GM18517 (cell line): ENCODE data around the gene SH3RF1.

Source experiments
- ATAC-seq: cut with Tn5 transposase; IDR thresholded peaks from one replicate; pipeline ENCODE4 v1.9.1; 2021; ENCODE audit warnings: mild to moderate bottlenecking, moderate library complexity; ENCODE audit not compliant: unreplicated experiment

SH3RF1 gene

DNA sequence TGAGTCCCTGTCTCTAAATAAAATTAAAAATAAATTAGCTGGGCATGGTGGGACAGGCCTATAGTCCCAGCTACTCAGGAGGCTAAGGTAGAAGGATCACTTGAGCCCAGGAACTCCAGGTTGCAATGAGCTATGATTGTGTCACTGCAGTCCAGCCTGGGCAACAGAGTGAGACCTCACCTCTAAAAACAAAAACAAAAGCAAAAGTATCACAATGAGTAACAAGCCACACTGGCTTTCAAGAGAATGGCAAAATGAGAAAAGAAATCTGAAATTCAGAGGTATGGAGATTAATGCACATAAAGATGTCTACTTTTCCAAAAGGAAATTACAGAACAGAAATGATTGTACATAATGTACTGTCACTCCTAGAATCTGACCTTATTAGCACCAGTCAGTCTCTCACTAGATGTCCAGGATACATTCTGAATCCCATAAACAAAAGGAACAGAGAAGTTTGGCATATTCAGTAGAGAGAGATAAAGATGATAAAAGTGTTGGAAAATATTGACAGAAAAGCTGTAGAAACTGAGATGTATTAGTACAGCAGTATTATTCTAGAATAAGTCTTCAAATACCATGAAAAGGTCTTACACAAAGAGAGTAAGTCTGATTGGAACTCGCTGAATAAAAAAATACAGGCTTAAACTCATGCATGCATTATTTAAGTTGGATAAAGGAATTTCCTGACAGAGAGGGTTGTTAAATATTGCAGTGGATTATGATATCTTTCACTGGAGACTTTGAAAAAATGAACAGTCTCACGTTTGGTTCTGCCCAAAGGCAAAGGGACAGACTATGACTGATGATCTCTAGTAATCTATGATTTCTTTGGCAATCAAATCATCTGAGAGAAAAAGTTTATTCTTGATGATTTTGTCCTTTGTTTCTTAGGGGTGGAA is 102.5 kb downstream of the SH3RF1 start:
- peak; percentile 98 for ATAC-seq

DNA sequence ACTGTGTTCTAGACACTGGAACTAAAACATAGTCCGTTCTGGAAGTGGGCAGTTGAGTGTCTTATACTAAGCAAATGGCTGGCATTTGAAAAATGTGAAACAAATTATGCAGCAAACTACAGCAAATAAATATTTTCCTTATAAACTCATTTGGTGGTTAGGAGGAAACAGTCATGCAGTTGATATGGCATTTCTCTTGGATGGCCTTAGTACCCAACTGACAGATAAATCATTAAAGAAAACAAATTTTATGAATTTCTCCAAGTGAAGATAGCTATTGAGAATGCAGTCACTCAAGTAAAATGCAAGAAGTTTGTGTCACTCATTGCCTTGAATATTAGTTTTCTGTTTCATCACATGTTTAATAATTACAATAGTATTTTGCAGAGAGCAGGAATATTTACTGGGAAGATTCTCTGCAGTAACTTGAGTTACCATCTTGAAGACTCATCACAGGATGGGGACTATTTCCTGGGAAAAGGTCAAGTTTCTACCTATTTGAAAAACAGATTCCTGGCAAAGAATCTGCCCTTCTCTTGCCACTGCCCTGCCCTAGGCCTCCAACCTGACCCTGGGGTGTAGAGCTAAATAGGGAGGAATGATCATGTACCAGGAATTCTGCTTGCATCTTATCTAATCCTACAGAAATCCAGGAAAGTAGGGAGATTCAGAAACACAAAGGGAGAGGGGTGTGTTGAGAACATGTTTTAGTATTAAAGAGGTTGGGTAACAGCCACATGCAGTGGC is 105.9 kb downstream of the SH3RF1 start:
- ATAC-seq: no peak

GRCh38 chr4:169163947-169164668 is 106.6 kb downstream of the SH3RF1 start:
- ATAC-seq: no peak

DNA sequence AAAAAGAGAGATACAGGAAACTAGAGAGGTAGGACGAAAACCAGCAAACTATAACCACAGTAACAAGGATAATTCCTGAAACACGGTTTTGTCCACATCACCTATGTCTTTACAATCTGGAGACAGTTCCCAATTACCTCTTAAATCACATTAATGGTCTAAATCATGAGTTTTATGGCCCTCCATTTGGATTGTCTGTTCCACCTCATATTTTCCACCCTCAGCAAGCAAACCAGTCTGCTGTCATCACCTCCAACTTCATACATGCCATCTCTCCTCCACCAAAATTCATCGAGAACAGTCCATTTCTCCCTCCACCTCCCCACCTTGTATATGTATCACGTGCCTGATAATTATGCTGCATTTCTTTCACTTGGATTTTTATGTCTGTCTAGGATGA is 107.3 kb downstream of the SH3RF1 start:
- no peak for ATAC-seq

DNA sequence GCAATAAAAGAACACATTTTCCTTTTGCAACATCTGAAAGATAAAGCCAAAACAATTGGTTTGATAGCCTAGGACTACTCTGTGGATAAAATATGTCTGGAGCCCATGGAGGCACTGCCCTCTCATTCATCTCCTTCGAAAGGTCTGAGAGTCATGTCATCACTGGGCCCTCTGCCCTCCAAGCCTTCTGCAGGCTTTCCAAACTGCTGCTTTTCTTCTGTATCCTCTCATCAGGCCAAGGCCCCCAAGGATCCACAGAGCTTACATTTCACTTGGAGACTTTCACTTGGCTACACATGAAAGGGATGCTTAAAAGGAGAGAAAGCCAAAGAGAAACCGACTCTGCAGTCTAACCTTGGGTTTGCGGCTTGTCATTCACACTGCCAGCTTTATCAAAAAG is 109.9 kb downstream of the SH3RF1 start:
- no peak for ATAC-seq

DNA sequence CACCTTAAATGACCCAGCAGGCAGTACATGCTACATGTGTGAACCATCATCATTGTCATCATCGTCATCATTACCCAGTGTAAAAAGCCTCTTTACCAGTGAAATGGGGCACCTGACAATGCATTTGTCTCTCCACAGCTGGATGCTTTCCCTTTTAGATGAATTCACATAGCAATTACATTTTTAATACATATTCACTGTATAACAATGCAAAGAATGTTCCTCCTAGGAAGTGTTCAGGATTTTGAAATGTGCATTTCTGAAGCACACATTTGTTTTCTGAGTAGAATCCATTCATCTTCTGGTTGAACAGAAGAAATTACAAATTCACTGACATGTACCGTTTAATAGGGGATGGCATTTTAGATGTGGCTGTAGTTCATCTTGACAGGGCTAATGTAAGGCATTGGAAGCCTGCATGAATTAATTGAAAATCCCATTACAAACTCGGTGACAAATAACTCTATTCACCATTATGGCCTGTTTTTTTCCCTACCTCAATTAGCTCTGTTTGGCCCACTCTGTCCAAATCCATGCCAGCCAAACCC is 111.1 kb downstream of the SH3RF1 start:
- no peak for ATAC-seq

GRCh38 chr4:169158861-169159260 is 111.9 kb downstream of the SH3RF1 start:
- no peak for ATAC-seq

GRCh38 chr4:169158046-169158445 is 112.7 kb downstream of the SH3RF1 start:
- no peak for ATAC-seq

GRCh38 chr4:169156392-169156791 is 114.4 kb downstream of the SH3RF1 start:
- no peak for ATAC-seq

- ATAC-seq: no peak
Measured at GRCh38 chr4:169154121-169154520, 116.6 kb downstream of the SH3RF1 start.

DNA sequence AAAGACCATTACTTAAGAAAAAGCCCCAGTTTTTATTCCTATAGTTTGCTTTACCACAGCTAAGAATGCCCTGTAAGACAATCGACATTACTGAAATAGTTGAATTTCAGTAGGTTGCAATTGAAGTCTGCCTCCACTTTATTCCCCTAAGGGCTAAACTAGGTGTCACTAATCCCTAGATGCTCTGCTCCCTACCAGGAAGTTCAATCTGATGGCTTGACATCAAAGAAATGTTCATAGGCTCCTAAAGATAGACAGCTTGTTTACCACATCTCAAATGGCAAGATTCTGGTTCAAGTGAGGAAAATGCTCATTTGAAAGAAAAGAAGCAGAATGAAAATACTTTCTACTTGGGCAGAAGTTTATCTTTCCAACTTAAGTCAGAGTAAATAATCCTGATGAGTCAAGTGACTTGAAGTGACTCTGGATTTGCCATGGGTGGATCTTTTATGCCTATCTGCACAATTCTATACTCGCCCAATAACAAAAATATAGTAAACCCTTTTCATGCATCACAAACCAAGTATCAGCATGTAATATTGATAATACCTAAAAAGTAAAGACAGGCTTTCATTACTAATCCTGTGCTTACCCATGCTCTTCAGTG is 117.2 kb downstream of the SH3RF1 start:
- ATAC-seq: no peak

DNA sequence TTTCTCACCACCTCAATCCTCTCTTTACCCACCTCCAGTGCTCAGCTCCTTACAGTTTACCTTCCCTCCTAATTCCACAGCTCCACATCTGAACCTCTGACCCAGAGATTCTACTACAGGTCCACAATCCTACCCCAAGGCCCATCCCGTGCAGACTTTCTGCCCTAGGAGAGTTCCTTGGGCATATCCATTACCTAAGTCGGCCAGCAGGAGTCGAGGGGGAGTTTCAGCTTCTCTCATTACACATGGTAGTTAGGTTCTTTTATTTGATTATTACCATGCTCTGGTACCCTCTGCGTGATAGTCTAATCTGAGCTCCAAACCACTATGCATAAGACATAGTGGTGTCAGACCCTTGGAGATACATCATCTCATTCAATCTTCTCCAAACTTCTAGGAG is 117.9 kb downstream of the SH3RF1 start:
- no peak for ATAC-seq

- no peak for ATAC-seq
Measured at GRCh38 chr4:169152098-169152497, 118.7 kb downstream of the SH3RF1 start.

GRCh38 chr4:169151671-169152070 is 119.1 kb downstream of the SH3RF1 start:
- no peak for ATAC-seq

GRCh38 chr4:169150806-169151205 is 120.0 kb downstream of the SH3RF1 start:
- ATAC-seq: no peak

DNA sequence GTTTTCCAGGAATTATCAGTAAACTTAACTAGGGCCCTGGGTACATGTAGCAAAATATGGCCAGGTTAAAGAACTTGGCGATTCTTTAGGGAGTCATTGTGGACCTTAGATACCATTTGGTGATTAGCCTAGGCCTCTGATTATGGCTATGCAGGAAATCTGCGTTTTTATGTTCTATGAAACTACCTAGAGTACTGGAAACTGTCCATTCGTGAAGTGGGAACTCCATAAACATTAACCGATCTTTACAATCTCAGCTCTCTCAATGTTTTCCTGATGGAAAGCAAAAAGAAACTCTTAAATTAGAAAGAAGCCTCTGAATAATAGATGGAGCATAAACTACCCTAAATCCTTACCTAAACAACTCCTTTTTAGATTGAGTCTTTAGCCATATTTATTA is 121.9 kb downstream of the SH3RF1 start:
- no peak for ATAC-seq

GRCh38 chr4:169147191-169147590 is 123.6 kb downstream of the SH3RF1 start:
- ATAC-seq: no peak

GRCh38 chr4:169144061-169144600 is 126.6 kb downstream of the SH3RF1 start:
- no peak for ATAC-seq

DNA sequence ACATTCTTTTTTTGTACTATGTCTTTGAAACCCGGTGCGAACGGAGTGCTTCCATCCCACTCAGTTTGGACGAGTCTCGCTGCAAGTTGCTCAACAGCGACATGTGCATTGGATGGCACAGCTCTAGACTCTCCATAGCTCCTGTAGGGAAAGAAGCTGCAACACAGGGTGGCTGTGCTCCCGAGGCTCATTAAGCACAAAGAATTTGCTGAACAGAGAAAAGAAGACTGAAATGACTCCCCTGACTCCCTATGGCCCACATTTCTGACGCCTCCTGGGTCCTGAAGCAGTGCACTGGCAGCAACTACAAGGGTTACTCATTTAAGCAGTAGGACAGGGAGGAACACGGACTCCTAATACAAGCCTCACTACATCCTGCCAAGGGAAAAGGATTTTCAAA is 127.4 kb downstream of the SH3RF1 start:
- no peak for ATAC-seq

- ATAC-seq: no peak
Measured at GRCh38 chr4:169142906-169143305, 127.8 kb downstream of the SH3RF1 start.
